H9 (cell line): Measurements from ENCODE around the gene CCDC9B. TPM values are rescaled to one million over a fixed set of nuclear protein-coding genes. Genes with fewer than 3 reads are reported as not detected.

Source experiments
- DNase-seq: peaks from one replicate; pipeline ENCODE4 v3.0.0-alpha.2; 2017
- H2AFZ ChIP-seq: one replicate; pipeline ENCODE4 v1.6.1; 2013; ENCODE audit warnings: mild to moderate bottlenecking, low read length, control low read depth, moderate library complexity
- H2AK5ac ChIP-seq: 2 replicates; pipeline ENCODE4 v1.6.1; 2013; ENCODE audit warnings: low read length, control low read depth, mixed read lengths; ENCODE audit not compliant: insufficient read length
- H2BK120ac ChIP-seq: one replicate; pipeline ENCODE4 v1.6.1; 2013; ENCODE audit warnings: low read depth, mild to moderate bottlenecking, low read length, control low read depth, inconsistent platforms; ENCODE audit not compliant: poor library complexity, severe bottlenecking
- H2BK12ac ChIP-seq: 2 replicates; pipeline ENCODE4 v1.6.1; 2013; ENCODE audit warnings: low read length, control low read depth, mixed read lengths, low read depth; ENCODE audit not compliant: insufficient read length
- H2BK15ac ChIP-seq: 2 replicates; pipeline ENCODE4 v1.6.1; 2013; ENCODE audit warnings: low read depth, low read length, control low read depth
- H2BK20ac ChIP-seq: one replicate; pipeline ENCODE4 v1.6.1; 2013; ENCODE audit warnings: low read depth, mild to moderate bottlenecking, low read length, control low read depth, inconsistent platforms; ENCODE audit not compliant: poor library complexity, severe bottlenecking
- H2BK5ac ChIP-seq: 2 replicates; pipeline ENCODE4 v1.6.1; 2013; ENCODE audit warnings: low read length, control low read depth, mixed read lengths; ENCODE audit not compliant: insufficient read length
- H3K14ac ChIP-seq: 2 replicates; pipeline ENCODE4 v1.6.1; 2013; ENCODE audit warnings: low read length, control low read depth; ENCODE audit not compliant: insufficient read depth
- H3K18ac ChIP-seq: 2 replicates; pipeline ENCODE4 v1.6.1; 2013; ENCODE audit warnings: low read depth, mild to moderate bottlenecking, mixed read lengths, low read length, control low read depth; ENCODE audit not compliant: insufficient read length
- H3K23ac ChIP-seq: 2 replicates; pipeline ENCODE4 v1.6.1; 2013; ENCODE audit warnings: low read length, control low read depth, mixed read lengths, low read depth; ENCODE audit not compliant: insufficient read length
- H3K23me2 ChIP-seq: 2 replicates; pipeline ENCODE4 v1.6.1; 2013; ENCODE audit warnings: low read depth, mild to moderate bottlenecking, mixed read lengths, low read length, control low read depth; ENCODE audit not compliant: insufficient read length, poor library complexity, severe bottlenecking
- H3K27ac ChIP-seq: 2 replicates; pipeline ENCODE4 v1.5.1; 2013; ENCODE audit warnings: low read length, control low read depth, mixed read lengths, low read depth; ENCODE audit not compliant: insufficient read length
- H3K27me3 ChIP-seq: 2 replicates; pipeline ENCODE4 v1.6.1; 2013; ENCODE audit warnings: low read length, control low read depth, inconsistent platforms; ENCODE audit not compliant: insufficient read depth
- H3K4ac ChIP-seq: 2 replicates; pipeline ENCODE4 v1.6.1; 2013; ENCODE audit warnings: low read depth, mild to moderate bottlenecking, control low read depth, inconsistent platforms, low read length, moderate library complexity
- H3K4me1 ChIP-seq: 2 replicates; pipeline ENCODE4 v1.6.1; 2013; ENCODE audit warnings: low read length, control low read depth, inconsistent platforms; ENCODE audit not compliant: insufficient read depth
- H3K4me2 ChIP-seq: 2 replicates; pipeline ENCODE4 v1.6.1; 2013; ENCODE audit warnings: low read length, control low read depth, mixed read lengths; ENCODE audit not compliant: insufficient read length, insufficient read depth
- H3K56ac ChIP-seq: 2 replicates; pipeline ENCODE4 v1.6.1; 2013; ENCODE audit warnings: low read depth, mild to moderate bottlenecking, mixed read lengths, low read length, control low read depth; ENCODE audit not compliant: insufficient read length
- H3K79me1 ChIP-seq: 2 replicates; pipeline ENCODE4 v1.6.1; 2013; ENCODE audit warnings: low read depth, mild to moderate bottlenecking, moderate library complexity, low read length, control low read depth, inconsistent platforms; ENCODE audit not compliant: insufficient read depth, poor library complexity, severe bottlenecking
- H3K79me2 ChIP-seq: 2 replicates; pipeline ENCODE4 v1.6.1; 2013; ENCODE audit warnings: low read length, control low read depth, inconsistent platforms; ENCODE audit not compliant: insufficient read depth
- H3K9ac ChIP-seq: 2 replicates; pipeline ENCODE4 v1.6.1; 2013; ENCODE audit warnings: low read length, control low read depth, mixed read lengths; ENCODE audit not compliant: insufficient read length; ENCODE audit errors: extremely low read depth
- H3K9me3 ChIP-seq: one replicate; pipeline ENCODE4 v1.6.1; 2013; ENCODE audit warnings: low read depth, low read length, inconsistent platforms; ENCODE audit not compliant: control insufficient read depth
- H3T11ph ChIP-seq: one replicate; pipeline ENCODE4 v1.6.1; 2013; ENCODE audit warnings: mild to moderate bottlenecking, low read length, control low read depth, inconsistent platforms
- H4K20me1 ChIP-seq: one replicate; pipeline ENCODE4 v1.6.1; 2013; ENCODE audit not compliant: control insufficient read depth, insufficient read length, insufficient read depth
- H4K5ac ChIP-seq: 2 replicates; pipeline ENCODE4 v1.6.1; 2013; ENCODE audit warnings: low read depth, mild to moderate bottlenecking, mixed read lengths, low read length, control low read depth; ENCODE audit not compliant: insufficient read length
- H4K8ac ChIP-seq: replicated peaks from 2 replicates; pipeline ENCODE4 v1.6.1; 2013; ENCODE audit warnings: low read length, control low read depth, mixed read lengths, low read depth; ENCODE audit not compliant: insufficient read length
- H4K91ac ChIP-seq: 2 replicates; pipeline ENCODE4 v1.6.1; 2013; ENCODE audit warnings: low read depth, mild to moderate bottlenecking, moderate library complexity, mixed read lengths, low read length, control low read depth; ENCODE audit not compliant: insufficient read length
- H3K27ac Mint-ChIP-seq, 3 experiments: 2 replicates in 2 of 3; 3 replicates in 1 of 3; pipeline ENCODE4 v1.8.0; 2020 to 2021; ENCODE audit warnings: mixed read lengths in 3 of 3, mild to moderate bottlenecking in 1 of 3, moderate library complexity in 1 of 3
- H3K27me3 Mint-ChIP-seq: 2 replicates; pipeline ENCODE4 v1.8.0; 2021; ENCODE audit warnings: low read depth, mild to moderate bottlenecking, moderate library complexity, mixed read lengths
- H3K36me3 Mint-ChIP-seq, 3 experiments: 2 replicates in 2 of 3; 3 replicates in 1 of 3; pipeline ENCODE4 v1.8.0; 2020 to 2021; ENCODE audit warnings: low read depth in 3 of 3, mixed read lengths in 3 of 3; ENCODE audit not compliant: insufficient read depth in 1 of 3
- H3K4me1 Mint-ChIP-seq, 2 experiments: 2 replicates each; pipeline ENCODE4 v1.8.0; 2020; ENCODE audit warnings: mixed read lengths in 2 of 2
- H3K4me3 Mint-ChIP-seq, 2 experiments: 2 replicates in 1 of 2; 3 replicates in 1 of 2; pipeline ENCODE4 v1.8.0; 2020 to 2021; ENCODE audit warnings: mild to moderate bottlenecking in 2 of 2, mixed read lengths in 2 of 2, moderate library complexity in 1 of 2
- H3K9me3 Mint-ChIP-seq, 2 experiments: 2 replicates in 1 of 2; 3 replicates in 1 of 2; pipeline ENCODE4 v1.8.0; 2020; ENCODE audit warnings: mild to moderate bottlenecking in 2 of 2, mixed read lengths in 2 of 2, moderate library complexity in 1 of 2
- WGBS: extraction: QIAGEN DNeasy Blood & Tissue Kit; methylation state at CpG from one replicate; pipeline ENCODE4 v1.1.7; 2013; ENCODE audit warnings: missing lambda C conversion rate, low lambda C conversion rate, mixed read lengths; ENCODE audit not compliant: insufficient read length; ENCODE audit errors: extremely low coverage; 5-methylcytosine and 5-hydroxymethylcytosine counted together
- total RNA-seq: library from RNA; stranded (reverse); gene quantifications from 2 replicates; pipeline ENCODE4 v1.2.1, GENCODE V29; 2021
- TF ChIP-seq, protein P1 (sequence below): fragments of 200-600 bp; sonication (generic); conservative IDR thresholded peaks from 3 replicates; pipeline ENCODE4 v1.8.0; 2021; ENCODE audit warnings: antibody characterized with exemption, mild to moderate bottlenecking

Gene CCDC9B
- total RNA-seq, 1 experiment from 2014 or later = 0.48 TPM

DNA sequence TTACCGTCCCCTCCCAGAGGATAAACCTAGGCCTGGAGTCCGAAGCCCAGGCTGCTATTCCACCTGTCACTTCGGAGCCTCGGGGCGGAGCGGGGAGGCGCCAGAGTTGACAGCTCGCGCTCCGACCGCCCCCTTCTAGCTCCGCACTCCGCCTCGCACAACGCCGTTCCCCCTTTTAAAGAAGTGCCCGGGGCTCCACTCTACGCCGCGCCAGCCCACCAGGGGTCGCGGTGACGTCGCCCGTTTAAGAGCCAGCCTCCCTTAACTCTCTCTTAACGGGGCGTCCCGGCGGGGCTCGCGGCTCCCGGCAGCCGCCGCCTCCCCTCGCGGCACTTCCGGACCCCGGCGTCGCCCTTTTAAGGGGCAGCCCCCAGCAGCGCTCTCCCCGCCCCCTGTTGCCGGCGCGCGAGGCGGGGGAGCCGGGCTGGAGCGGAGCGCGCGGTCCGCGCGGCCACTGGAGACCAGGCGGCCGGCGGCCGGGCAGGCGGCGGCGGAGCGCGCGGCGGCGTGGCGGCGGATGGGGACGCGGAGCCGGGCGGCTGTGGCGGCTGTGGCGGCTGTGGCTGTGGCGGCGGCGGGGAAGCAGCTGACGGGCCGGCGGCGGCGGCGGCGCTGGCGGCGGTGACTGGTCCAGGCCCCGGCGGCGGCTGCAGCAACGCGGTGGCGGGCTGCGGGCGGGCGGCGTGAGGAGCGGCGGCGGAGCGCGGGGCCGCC is 17.3 kb downstream of the CCDC9B start, which contains the start of gene INAFM2:
Gene INAFM2 (plus strand): TSS at position 454 of the 714 bp plus-strand sequence. CDS start 364 bp downstream, outside the sequence.
- Histone ChIP-seq H3K4ac (no peak within 1 kb of the TSS), H3K79me1 (no peaks in the 10 kb centered on the region), H4K8ac (no peak within 1 kb of the TSS), H2BK12ac (no peak within 1 kb of the TSS), H2BK15ac (no peak within 1 kb of the TSS), H3K27me3 (no peaks in the 10 kb centered on the region; the same call in 1 of the 2 replicates), H3K4me2 (peak within 1 kb of the TSS; percentile 58), H3K27ac (no peak within 1 kb of the TSS), H3K23ac (no peak within 1 kb of the TSS), H4K91ac (no peak within 1 kb of the TSS), H2BK120ac (no peak within 1 kb of the TSS), H3K56ac (no peak within 1 kb of the TSS), H4K20me1 (no peaks in the 10 kb centered on the region), H3K18ac (no peak within 1 kb of the TSS), H2BK5ac (no peak within 1 kb of the TSS), H2AK5ac (no peak within 1 kb of the TSS), H3K4me1 (peaks cover 23% of the 10 kb centered on the region; the same call in 1 of the 2 replicates), H2BK20ac (no peak within 1 kb of the TSS), H4K5ac (no peak within 1 kb of the TSS), H3K9me3 (no peaks in the 10 kb centered on the region), H3T11ph (no peak within 1 kb of the TSS), H3K14ac (no peak within 1 kb of the TSS; the same call in 1 of the 2 replicates), H2AFZ (no peak within 1 kb of the TSS), H3K9ac (no peak within 1 kb of the TSS), H3K23me2 (peaks cover 10% of the 10 kb centered on the region), H3K79me2 (no peaks in the 10 kb centered on the region)
- TF ChIP-seq, protein P1, sequence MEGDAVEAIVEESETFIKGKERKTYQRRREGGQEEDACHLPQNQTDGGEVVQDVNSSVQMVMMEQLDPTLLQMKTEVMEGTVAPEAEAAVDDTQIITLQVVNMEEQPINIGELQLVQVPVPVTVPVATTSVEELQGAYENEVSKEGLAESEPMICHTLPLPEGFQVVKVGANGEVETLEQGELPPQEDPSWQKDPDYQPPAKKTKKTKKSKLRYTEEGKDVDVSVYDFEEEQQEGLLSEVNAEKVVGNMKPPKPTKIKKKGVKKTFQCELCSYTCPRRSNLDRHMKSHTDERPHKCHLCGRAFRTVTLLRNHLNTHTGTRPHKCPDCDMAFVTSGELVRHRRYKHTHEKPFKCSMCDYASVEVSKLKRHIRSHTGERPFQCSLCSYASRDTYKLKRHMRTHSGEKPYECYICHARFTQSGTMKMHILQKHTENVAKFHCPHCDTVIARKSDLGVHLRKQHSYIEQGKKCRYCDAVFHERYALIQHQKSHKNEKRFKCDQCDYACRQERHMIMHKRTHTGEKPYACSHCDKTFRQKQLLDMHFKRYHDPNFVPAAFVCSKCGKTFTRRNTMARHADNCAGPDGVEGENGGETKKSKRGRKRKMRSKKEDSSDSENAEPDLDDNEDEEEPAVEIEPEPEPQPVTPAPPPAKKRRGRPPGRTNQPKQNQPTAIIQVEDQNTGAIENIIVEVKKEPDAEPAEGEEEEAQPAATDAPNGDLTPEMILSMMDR = peak; percentile 60
- Mint-ChIP-seq H3K4me3 (peak within 1 kb of the TSS; percentile 67 to 85), H3K36me3 (peaks cover 0 to 9% (median 6%) of the 10 kb centered on the region in 3 experiments; a peak in 4 of 7 replicates), H3K27ac (no peak within 1 kb of the TSS), H3K4me1 (peaks cover 53 to 58% of the 10 kb centered on the region in 2 experiments), H3K9me3 (peaks cover 0 to 6% of the 10 kb centered on the region in 2 experiments; a peak in 1 of 5 replicates), H3K27me3 (peaks cover 38% of the 10 kb centered on the region)
- WGBS = no CpG with 5 or more reads among the region's 103 CpGs
- peak; percentile 96 for DNase-seq
